HTR-8/SVneo (cell line): ENCODE measurements around the gene RNF214.

Experiments used
- DNase-seq: peaks from one replicate; pipeline ENCODE4 v3.0.0; 2011; ENCODE audit warnings: low spot score, mixed read lengths; ENCODE audit not compliant: insufficient read length
- FAIRE-seq: peaks from 2 replicates; lab custom pipeline; 2011; peaks lifted over from hg19 to GRCh38; lab: Jason Lieb, UNC

RNF214 gene

DNA sequence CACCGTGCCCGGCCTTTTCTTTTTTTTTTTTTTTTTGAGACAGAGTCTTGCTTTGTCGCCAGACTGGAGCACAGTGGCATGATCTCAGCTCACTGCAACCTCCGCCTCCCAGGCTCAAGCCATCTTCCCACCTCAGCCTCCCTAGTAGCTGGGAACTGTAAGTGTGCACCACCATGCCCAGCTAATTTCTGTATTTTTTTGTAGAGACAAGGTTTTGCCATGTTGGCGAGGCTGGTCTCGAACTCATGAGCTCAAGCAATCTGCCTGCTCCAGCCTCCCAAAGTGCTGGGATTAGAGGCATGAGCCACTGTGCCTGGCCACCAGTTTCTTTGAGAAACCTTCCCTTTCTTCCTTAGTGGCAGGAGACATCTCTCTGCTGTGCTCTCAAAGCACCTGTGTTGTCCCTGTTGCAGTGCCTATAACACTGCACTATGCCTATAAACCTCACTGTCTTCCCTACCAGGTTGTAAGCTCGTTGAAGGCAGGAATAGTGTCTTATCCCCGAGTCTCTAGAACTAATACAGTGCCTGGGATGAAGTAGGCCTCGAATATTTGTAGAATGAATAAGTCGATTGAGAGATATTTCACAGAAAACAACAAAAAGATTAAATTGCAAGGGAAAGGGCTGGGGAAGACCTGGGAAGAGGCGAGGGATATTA is 19.6 kb upstream of the RNF214 start:
- no peak for DNase-seq
- no peak for FAIRE-seq

GRCh38 chr11:117214404-117215110 is 17.9 kb upstream of the RNF214 start:
- FAIRE-seq, result no peak

DNA sequence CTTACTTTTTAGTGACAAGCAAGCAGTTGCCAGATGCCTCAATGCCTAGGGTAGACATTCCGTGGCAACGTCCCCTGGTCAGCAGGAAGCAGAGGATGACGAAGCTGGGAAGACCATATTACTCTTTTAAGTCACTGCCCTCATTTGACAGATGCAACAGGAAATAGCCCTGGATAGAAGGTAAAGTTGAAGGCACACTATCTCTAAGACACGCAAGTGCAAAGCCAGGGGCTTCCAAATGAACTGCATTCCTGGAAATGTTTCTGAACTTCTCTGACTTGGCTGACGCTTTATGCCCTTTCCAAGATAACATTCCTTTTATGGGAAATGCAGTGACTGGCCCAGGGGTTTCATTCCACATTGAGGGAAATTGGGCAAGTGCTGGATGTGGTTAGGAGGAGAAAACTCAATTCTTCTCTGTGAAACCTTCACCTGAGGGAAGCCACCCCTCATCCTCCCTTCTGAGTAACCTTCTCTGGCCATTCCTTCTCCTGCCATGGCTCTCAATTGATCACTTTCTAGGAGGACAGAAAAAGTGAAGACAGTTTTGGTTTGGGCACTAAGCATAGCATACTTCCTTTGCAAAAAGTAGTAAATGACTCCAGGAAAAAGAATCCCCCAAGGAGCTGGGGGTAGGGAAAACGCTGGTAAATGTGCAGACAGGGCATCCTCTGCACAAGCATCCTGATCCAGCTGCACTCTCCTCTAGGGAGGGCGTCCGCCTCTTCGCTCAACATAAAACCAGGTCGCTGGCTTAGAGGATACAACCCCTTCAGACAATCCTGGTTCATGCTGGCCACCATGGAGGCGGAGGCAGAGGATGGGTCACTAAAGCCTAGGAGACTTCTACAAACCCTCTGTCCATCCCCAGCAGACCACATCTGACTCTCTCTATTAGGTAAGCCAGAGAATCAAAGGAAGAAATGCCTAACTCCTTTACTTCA is 15.1 kb upstream of the RNF214 start:
- no peak for FAIRE-seq

More at GRCh38 chr11:117214404-117215110, 17.9 kb upstream of the RNF214 start:
- DNase-seq, result no peak

DNA sequence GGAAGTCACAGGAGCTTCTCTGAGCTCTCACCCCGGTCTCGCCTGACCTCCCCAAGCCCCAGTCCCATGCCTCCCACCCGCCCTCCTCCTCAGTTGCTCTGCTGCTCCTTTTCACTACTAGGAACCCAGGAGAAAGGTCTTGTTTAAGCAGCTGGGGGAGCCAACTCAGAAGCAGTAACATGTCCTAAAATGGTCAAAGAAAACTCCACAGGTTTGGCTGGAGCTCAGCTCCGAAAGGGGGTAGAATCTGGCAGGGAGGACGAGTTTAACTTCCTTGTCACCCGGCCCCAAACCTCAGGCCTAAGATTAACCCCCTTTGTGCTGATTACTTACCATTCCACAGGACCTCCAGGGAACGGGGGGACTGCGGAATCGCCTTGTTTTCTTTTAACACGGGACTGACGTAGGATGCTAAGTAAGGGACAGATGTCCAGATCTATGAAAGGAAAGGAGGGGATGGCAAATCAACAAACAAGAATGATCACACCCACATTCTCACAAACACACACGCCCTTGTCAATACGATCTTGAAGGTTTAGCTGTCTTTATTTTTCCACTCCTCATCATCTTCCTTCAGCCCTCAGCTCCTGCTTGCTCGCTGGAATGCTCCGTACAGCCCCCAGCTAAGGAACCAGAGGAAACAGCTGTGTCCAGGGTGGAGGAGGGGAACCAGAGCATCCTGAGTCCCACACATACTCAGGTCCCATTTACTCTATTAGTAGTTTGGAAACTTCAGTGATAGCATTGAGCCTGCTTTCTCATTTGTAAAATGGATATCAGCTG is 14.1 kb upstream of the RNF214 start:
- FAIRE-seq (no peak), DNase-seq (no peak)

More for the DNA sequence above, 15.1 kb upstream of the RNF214 start:
- no peak for DNase-seq

- no peak for FAIRE-seq
- DNase-seq, result no peak
These were observed 13.5 kb upstream of the RNF214 start for GRCh38 chr11:117219001-117219400.

- FAIRE-seq (no peak), DNase-seq (no peak)
These were observed 13.0 kb upstream of the RNF214 start for GRCh38 chr11:117219455-117219854.

DNA sequence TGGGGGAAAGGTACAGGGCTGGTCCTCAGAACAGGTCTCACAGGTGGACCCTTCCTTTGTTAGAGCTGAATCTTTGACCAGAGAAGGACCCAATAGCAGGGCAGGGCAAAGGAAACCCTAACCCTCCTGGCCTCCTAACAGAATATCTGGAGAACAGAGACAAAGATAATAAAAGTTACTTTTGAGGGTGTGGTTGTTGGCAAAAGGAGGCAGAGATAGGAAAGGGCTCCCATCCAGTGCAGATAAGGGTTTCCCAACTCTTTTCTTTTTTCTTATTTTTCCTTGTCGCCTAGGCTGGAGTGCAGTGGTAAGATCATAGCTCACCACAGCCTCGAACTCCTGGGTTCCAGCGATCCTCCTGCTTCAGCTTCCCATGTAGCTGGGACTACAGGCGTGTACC is 12.5 kb upstream of the RNF214 start:
- no peak for DNase-seq
- FAIRE-seq, result no peak

- FAIRE-seq, result no peak
- no peak for DNase-seq
These were observed 11.9 kb upstream of the RNF214 start for GRCh38 chr11:117220568-117220967.

DNA sequence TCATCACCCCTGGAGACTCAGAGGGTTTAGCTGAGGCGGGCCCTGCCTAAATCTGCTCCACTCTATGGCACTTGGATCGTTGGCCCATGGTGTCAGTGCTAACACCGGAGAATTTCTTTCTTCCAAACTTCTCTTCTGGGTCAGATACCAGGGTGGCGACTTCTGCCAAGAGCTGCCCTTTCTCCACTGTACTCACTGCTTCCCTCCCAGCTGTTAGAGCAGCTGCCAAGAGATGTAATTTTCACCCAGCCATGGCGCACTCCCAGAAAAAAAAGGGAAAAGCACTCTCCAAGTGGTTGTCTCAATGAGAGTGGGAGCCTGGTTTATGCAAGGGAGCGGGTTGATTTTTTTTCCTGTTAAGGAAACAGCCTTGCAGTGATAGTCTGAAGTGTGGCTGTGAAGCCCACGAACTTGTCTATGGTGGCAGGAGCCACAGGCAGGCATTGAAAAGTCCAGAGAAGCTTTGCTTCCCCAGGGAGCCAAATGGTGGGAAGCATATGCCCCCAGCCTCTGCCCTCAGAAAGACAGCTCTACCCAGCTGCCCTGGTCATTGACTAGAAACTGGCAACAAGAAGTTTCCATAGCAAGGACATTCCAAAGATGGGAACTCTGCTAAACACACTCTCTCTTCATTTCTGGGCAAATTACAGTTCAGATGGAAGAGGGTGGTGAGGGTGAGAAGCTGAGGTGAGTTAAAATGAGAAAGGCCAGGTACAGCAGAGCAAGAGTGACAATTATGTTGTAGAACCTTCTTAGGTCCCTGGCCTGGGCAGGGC is 11.3 kb upstream of the RNF214 start:
- FAIRE-seq (no peak), DNase-seq (no peak)

DNA sequence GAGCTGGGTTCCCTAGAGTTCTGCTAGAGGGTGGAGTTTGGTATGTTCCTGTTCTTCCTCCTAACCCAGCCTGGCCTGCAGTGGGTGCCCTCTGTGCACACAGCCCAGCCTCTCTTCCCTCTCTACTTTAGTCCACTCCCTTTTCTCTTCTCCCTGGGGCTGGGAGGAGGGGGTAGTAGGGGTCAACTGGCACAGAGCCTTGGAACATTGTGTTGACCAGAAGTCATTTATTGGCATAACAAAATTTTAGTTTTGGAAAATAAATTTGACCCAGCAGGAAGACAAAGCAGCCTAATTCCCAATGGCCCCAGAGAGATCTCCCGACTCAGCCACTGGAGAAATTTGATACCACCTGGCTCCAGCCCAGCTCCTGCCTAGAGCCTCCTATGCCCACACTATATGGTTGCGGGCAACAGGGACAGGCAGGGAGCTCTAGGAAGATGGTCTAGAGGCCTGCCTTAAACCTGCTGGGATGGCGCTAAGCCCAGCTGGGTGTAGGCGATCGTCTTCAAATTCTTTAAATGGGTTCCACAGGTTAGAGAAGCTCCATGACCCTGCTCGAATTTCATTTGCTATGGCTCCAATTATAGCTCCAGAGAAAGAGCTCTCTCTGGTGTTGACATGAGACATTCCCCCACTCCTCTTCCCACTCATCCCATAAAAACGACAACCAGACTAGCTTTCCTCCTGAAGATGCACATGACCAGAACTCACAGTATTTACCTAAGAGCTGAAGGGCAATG is 10.5 kb upstream of the RNF214 start:
- no peak for FAIRE-seq
- no peak for DNase-seq

- no peak for FAIRE-seq
- no peak for DNase-seq
These were observed 9.3 kb upstream of the RNF214 start for GRCh38 chr11:117222991-117223740.

- DNase-seq (no peak), FAIRE-seq (no peak)
These were observed 8.5 kb upstream of the RNF214 start for GRCh38 chr11:117223741-117224689.

DNA sequence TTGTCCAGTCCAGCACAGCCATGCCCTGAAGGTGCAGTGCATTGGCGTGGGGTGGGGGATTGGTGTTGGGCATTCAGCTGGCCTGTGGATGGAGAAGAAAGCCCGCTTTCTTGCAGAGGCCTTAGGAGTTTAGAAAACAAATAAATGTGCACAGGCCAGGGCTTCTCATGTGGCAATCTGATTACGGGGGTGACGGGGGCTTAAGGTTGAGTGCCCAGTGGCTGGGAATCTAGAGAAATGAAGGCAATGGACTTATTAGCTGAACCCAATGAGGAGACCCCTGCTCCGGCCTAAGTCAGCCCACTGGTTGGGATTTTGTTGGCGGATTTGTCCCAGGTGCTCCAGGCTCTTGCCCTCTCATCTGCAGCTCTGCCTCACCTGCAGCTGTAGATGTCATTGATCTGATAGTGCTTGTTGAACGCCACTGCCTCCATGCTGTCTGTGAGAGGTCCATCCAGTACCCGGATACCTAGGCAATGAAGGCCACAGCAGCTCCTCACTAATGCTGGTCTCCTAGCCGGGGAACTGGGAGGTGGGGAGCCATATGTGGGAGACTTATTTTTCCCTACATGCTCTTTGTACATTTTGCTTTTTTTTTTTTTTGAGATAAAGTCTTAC is 6.8 kb upstream of the RNF214 start:
- no peak for FAIRE-seq

DNA sequence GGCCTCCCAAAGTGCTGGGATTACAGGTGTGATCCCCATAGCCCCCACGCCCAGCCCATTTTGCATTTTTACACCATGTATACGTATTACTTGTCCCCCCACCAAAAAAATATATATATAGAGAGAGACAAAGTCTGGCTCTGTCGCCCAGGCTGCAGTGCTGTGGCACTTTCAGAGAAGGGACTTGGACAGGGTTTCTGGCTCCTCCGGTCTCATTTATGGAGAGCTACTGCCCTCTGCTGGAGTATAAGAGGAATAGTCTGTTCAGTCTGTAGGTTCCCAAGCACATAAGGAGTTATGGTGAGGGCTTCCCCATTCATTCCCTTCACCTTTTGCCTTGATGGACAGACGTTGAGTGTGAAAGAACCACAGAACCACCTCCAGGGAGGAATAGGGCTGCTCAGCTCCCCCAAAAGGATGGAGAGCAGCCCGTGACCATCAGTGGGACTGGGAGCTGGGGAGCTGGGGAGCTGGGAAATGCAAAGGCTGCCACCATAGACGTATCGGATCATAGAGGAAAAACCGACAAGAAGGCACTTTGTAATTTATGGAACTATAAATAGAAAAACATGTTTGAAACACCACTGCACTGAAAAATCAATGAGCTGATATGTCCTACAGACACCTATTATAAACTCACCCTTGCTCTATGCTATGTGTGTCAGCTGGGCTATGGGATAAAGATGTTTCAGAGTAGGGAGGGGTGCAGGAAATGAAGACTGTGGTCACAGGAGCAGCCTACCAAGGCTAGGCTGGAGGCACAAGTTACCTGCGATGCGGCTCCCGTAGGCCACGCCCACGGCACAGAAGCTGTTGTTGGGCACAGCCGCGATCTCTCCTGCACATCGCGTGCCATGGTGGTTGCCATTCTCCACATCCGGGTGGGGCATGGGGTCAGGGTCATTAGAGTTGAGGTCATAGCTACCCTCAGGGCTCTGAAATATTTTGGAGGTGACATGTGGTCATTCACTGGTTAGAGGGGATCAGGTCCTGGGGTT is 5.8 kb upstream of the RNF214 start:
- FAIRE-seq (no peak), DNase-seq (peak; percentile 81)

More for the DNA sequence above, 6.8 kb upstream of the RNF214 start:
- no peak for DNase-seq

GRCh38 chr11:117228091-117228490 is 4.4 kb upstream of the RNF214 start:
- FAIRE-seq (no peak), DNase-seq (no peak)
